GM12878 (cell line): ENCODE measurements around the gene FAM229A. TPM values are rescaled to one million over a fixed set of nuclear protein-coding genes. Genes with fewer than 3 reads are reported as not detected.

ENCODE experiments used
- ATAC-seq: fragments of 200-7000 bp; cut with Tn5 transposase; 3 replicates; pipeline ENCODE4 v1.9.1; 2020; ENCODE audit warnings: mild to moderate bottlenecking, moderate library complexity
- BruUV-seq: library from RNA; stranded (reverse); fragments of 400-500 nt; replicated peaks from 2 replicates; lab custom pipeline; 2021; lab: Mats Ljungman, UMichigan
- CTCF ChIA-PET: fragments of 300-600 bp; sonication (Branson Sonifier 250); formaldehyde crosslinking; extraction: SDS; loops from one replicate; lab custom pipeline; 2021; ENCODE audit warnings: inconsistent platforms; lab: Yijun Ruan, JAX
- POLR2A ChIA-PET: fragments of 350-600 bp; formaldehyde crosslinking; extraction: SDS; loops from one replicate; lab custom pipeline; 2021; ENCODE audit warnings: inconsistent platforms; lab: Charles Lee
- RAD21 ChIA-PET: fragments of 300-600 bp; sonication (Branson Sonifier 250); formaldehyde crosslinking; loops from one replicate; lab custom pipeline; 2023; ENCODE audit warnings: antibody characterized with exemption; ENCODE audit not compliant: unreplicated experiment; lab: Charles Lee
- SMC1A ChIA-PET: fragments of 300-600 bp; sonication (Branson Sonifier 250); formaldehyde crosslinking; loops from one replicate; lab custom pipeline; 2023; ENCODE audit not compliant: unreplicated experiment, uncharacterized antibody; lab: Charles Lee
- DNase-seq: peaks from one replicate; pipeline ENCODE4 v3.0.0-alpha.2; 2011; ENCODE audit warnings: low read depth, low spot score
- FAIRE-seq: peaks from 3 replicates; lab custom pipeline; 2011; peaks lifted over from hg19 to GRCh38; lab: Jason Lieb, UNC
- H2AFZ ChIP-seq: 2 replicates; pipeline ENCODE4 v1.6.0; 2011; ENCODE audit warnings: low read depth, low read length, control low read depth; ENCODE audit not compliant: control insufficient read depth
- H3K27ac ChIP-seq: 2 replicates; pipeline ENCODE4 v1.5.1; 2011; ENCODE audit warnings: control low read depth; ENCODE audit not compliant: control insufficient read depth, insufficient read depth
- H3K27me3 ChIP-seq, 2 experiments: replicated peaks in 1 of 2; 2 replicates each; pipeline versions ENCODE4 v1.6.0 to v1.6.1; 2011; ENCODE audit warnings: low read length in 1 of 2; ENCODE audit not compliant: control insufficient read depth in 2 of 2, insufficient read depth in 2 of 2
- H3K36me3 ChIP-seq, 2 experiments: 2 replicates each; pipeline ENCODE4 v1.5.1; 2011; ENCODE audit warnings: low read length in 1 of 2; ENCODE audit not compliant: control insufficient read depth in 2 of 2, insufficient read depth in 2 of 2
- H3K4me1 ChIP-seq: 2 replicates; pipeline ENCODE4 v1.6.1; 2011; ENCODE audit warnings: mild to moderate bottlenecking, low read length, moderate library complexity, mixed read lengths; ENCODE audit not compliant: control insufficient read depth, insufficient read depth
- H3K4me2 ChIP-seq: 2 replicates; pipeline ENCODE4 v1.6.0; 2011; ENCODE audit warnings: control low read depth; ENCODE audit not compliant: control insufficient read depth, insufficient read depth
- H3K4me3 ChIP-seq: fragments of 200-600 bp; sonication (generic); 2 replicates; pipeline ENCODE4 v1.5.1; 2016
- H3K79me2 ChIP-seq: 2 replicates; pipeline ENCODE4 v1.6.0; 2011; ENCODE audit warnings: low read length; ENCODE audit not compliant: control insufficient read depth, insufficient read depth
- H3K9ac ChIP-seq: 2 replicates; pipeline ENCODE4 v1.8.0; 2011; ENCODE audit warnings: low read length, control low read depth, mixed read lengths; ENCODE audit not compliant: control insufficient read depth, insufficient read depth
- H3K9me3 ChIP-seq: replicated peaks from 3 replicates; pipeline ENCODE4 v1.5.1; 2011; ENCODE audit warnings: mild to moderate bottlenecking, low read length; ENCODE audit not compliant: control insufficient read depth, insufficient read depth
- H4K20me1 ChIP-seq: 2 replicates; pipeline ENCODE4 v1.6.0; 2011; ENCODE audit not compliant: control insufficient read depth, insufficient read depth
- ASH2L ChIP-seq: fragments of 300-600, 200-600 bp; sonication (generic); IDR thresholded peaks from 2 replicates; pipeline ENCODE4 v1.6.1; 2017; ENCODE audit warnings: low read depth, mild to moderate bottlenecking, borderline replicate concordance
- CBFB ChIP-seq: IDR thresholded peaks from 2 replicates; pipeline ENCODE4 v1.6.1; 2016; ENCODE audit warnings: antibody characterized with exemption, low read depth
- FOXM1 ChIP-seq: IDR thresholded peaks from 2 replicates; pipeline ENCODE4 v1.6.1; 2012; ENCODE audit warnings: low read depth, mild to moderate bottlenecking, inconsistent platforms, low read length, moderate library complexity
- IKZF2 ChIP-seq, 2 experiments: fragments of 450-650 bp; IDR thresholded peaks; 2 replicates each; pipeline ENCODE4 v1.6.1; 2017; ENCODE audit warnings: mild to moderate bottlenecking in 2 of 2, moderate library complexity in 2 of 2
- NBN ChIP-seq: fragments of 450-650 bp; IDR thresholded peaks from 2 replicates; pipeline ENCODE4 v1.6.1; 2016
- RB1 ChIP-seq: fragments of 450-650 bp; formaldehyde crosslinking; IDR thresholded peaks from 2 replicates; pipeline ENCODE4 v1.6.1; 2017; ENCODE audit warnings: mild to moderate bottlenecking, borderline replicate concordance
- RBBP5 ChIP-seq: fragments of 200-600 bp; sonication (generic); conservative IDR thresholded peaks from 2 replicates; pipeline ENCODE4 v1.6.1; 2016
- ZBTB40 ChIP-seq: fragments of 450-650 bp; IDR thresholded peaks from 2 replicates; pipeline ENCODE4 v1.6.1; 2016; ENCODE audit warnings: mild to moderate bottlenecking, moderate library complexity, borderline replicate concordance
- WGBS: methylation state at CpG from one replicate; pipeline ENCODE4 v1.1.6; 2016; ENCODE audit warnings: low lambda C conversion rate; ENCODE audit not compliant: insufficient replicate concordance, insufficient coverage; ENCODE audit errors: missing lambda C conversion rate; 5-methylcytosine and 5-hydroxymethylcytosine counted together
- in situ Hi-C: fragments of 300-500 bp; cut with MboI; formaldehyde crosslinking; loops from 9 replicates; pipeline ENCODE4 v1.14.3; 2018; ENCODE audit warnings: mixed read lengths
- intact Hi-C: fragments of 100-400 bp; cut with micrococcal nuclease; formaldehyde crosslinking; loops from one replicate; pipeline ENCODE4 v1.14.2; 2022; ENCODE audit not compliant: unreplicated experiment
- polyA plus RNA-seq, 11 experiments: library from polyadenylated mRNA; depleted of rRNA in 4 of 11; unstranded in 6 of 11; stranded (reverse) in 5 of 11; fragments of >200 nt; fragmentation: Nextera tagmentation in 4 of 11; fragmentation: Illumina TruSeq in 1 of 11; extraction: Ambion mirVana in 4 of 11; extraction: Trizol in 1 of 11; gene quantifications; 1 replicate in 1 of 11; 2 replicates in 10 of 11; pipeline versions ENCODE4 v1.2.1 to v1.2.3, GENCODE V29; 2011 to 2016; ENCODE audit warnings: inconsistent platforms in 2 of 11, missing spikeins in 2 of 11, low read depth in 1 of 11
- total RNA-seq, 4 experiments: library from RNA; depleted of rRNA in 3 of 4; stranded (reverse); fragments of >200 nt in 3 of 4; fragmentation: Illumina TruSeq in 1 of 4; extraction: Trizol in 1 of 4; gene quantifications; 2 replicates each; pipeline versions ENCODE4 v1.2.1 to v1.2.3, GENCODE V29; 2013 to 2021
- TF ChIP-seq, protein P1 (sequence below): fragments of 450-650 bp; formaldehyde crosslinking; IDR thresholded peaks from 2 replicates; pipeline ENCODE4 v1.5.0; 2022; ENCODE audit warnings: mild to moderate bottlenecking, missing genetic modification characterization
- TF ChIP-seq, protein P2 (sequence below): fragments of 450-650 bp; IDR thresholded peaks from 2 replicates; pipeline ENCODE4 v1.6.1; 2014; ENCODE audit warnings: mild to moderate bottlenecking
- TF ChIP-seq, protein P3 (sequence below): fragments of 450-650 bp; conservative IDR thresholded peaks from 2 replicates; pipeline ENCODE4 v1.6.1; 2017; ENCODE audit warnings: mild to moderate bottlenecking, moderate library complexity

FAM229A gene
- total and polyA plus RNA-seq, 10 of the 15 experiments (the other 5 are each of a cell fraction or from before 2014, with no cell fraction given): 0.02 to 5.3 (median 1.4) TPM; not detected in 1

DNA sequence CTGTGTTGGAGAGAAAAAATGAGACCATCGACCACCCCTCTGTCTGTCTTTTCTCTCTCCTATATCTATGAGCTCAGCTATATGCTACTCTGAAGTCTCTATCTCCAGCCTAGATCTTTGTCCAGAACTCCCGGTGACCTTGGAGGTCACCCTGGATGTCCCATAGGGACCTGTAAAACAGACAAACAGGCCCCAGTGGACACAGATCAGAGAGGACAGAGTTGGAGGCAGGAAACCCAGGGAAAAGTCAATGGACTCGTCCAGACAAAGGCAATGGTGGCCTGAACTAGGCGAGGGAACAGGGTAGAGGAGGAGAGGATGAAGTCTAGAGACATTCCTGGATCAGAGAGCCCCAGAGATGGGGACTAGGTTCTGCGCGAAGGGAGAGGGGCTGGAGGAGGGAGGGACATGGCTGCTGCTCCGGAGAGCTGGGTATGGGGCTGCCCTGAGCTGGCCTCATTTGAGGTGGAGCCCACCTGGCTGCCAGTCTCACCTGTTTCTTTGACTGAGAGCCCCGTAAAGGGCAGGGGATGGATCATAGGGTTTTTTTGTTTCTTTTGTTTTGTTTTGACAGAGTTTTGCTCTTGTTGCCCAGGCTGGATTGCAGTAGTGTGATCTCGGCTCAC is 15.6 kb downstream of the FAM229A start:
- Histone ChIP-seq H3K27ac (no peak overlapping the region), H3K4me3 (no peak overlapping the region), H3K9me3 (no peaks in the 10 kb centered on the region), H3K4me2 (no peak overlapping the region), H3K9ac (no peak overlapping the region), H3K4me1 (peaks cover 17% of the 10 kb centered on the region), H4K20me1 (no peaks in the 10 kb centered on the region), H3K79me2 (no peaks in the 10 kb centered on the region; the same call in 1 of the 2 replicates), H3K27me3 (no peaks in the 10 kb centered on the region), H2AFZ (no peak overlapping the region), H3K36me3 (no peaks in the 10 kb centered on the region)
- DNase-seq (no peak), FAIRE-seq (no peak), ATAC-seq (no peak)
- 41% methylated on average over 7 of the region's 9 CpGs for WGBS
- no TSS peak for BruUV-seq
- SMC1A ChIA-PET: interaction anchor here (1.6 kb wide), 1 partner anchor 9 kb away, joined by 3 read pairs; no protein-coding TSS in a partner anchor
- POLR2A ChIA-PET: interaction anchor here (1.2 to 1.5 kb wide), 2 partner anchors 11 to 48 kb away, joined by 3 to 4 read pairs; partner anchors contain the start of genes BSDC1 and MARCKSL1
- RAD21 ChIA-PET: interaction anchor here (1.0 kb wide), 1 partner anchor 10 kb away, joined by 3 read pairs; no protein-coding TSS in a partner anchor
- CTCF ChIA-PET: interaction anchor here (1.1 kb wide), 1 partner anchor 9 kb away, joined by 3 read pairs; no protein-coding TSS in a partner anchor
- intact Hi-C loops (no loop called here), in situ Hi-C loops (no loop called here)
- TF ChIP-seq, protein P1, sequence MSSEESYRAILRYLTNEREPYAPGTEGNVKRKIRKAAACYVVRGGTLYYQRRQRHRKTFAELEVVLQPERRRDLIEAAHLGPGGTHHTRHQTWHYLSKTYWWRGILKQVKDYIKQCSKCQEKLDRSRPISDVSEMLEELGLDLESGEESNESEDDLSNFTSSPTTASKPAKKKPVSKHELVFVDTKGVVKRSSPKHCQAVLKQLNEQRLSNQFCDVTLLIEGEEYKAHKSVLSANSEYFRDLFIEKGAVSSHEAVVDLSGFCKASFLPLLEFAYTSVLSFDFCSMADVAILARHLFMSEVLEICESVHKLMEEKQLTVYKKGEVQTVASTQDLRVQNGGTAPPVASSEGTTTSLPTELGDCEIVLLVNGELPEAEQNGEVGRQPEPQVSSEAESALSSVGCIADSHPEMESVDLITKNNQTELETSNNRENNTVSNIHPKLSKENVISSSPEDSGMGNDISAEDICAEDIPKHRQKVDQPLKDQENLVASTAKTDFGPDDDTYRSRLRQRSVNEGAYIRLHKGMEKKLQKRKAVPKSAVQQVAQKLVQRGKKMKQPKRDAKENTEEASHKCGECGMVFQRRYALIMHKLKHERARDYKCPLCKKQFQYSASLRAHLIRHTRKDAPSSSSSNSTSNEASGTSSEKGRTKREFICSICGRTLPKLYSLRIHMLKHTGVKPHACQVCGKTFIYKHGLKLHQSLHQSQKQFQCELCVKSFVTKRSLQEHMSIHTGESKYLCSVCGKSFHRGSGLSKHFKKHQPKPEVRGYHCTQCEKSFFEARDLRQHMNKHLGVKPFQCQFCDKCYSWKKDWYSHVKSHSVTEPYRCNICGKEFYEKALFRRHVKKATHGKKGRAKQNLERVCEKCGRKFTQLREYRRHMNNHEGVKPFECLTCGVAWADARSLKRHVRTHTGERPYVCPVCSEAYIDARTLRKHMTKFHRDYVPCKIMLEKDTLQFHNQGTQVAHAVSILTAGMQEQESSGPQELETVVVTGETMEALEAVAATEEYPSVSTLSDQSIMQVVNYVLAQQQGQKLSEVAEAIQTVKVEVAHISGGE: no peak
- no peak for TF ChIP-seq CBFB
- TF ChIP-seq, protein P2, sequence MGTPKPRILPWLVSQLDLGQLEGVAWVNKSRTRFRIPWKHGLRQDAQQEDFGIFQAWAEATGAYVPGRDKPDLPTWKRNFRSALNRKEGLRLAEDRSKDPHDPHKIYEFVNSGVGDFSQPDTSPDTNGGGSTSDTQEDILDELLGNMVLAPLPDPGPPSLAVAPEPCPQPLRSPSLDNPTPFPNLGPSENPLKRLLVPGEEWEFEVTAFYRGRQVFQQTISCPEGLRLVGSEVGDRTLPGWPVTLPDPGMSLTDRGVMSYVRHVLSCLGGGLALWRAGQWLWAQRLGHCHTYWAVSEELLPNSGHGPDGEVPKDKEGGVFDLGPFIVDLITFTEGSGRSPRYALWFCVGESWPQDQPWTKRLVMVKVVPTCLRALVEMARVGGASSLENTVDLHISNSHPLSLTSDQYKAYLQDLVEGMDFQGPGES: no peak
- no peak for TF ChIP-seq RBBP5
- TF ChIP-seq, protein P3, sequence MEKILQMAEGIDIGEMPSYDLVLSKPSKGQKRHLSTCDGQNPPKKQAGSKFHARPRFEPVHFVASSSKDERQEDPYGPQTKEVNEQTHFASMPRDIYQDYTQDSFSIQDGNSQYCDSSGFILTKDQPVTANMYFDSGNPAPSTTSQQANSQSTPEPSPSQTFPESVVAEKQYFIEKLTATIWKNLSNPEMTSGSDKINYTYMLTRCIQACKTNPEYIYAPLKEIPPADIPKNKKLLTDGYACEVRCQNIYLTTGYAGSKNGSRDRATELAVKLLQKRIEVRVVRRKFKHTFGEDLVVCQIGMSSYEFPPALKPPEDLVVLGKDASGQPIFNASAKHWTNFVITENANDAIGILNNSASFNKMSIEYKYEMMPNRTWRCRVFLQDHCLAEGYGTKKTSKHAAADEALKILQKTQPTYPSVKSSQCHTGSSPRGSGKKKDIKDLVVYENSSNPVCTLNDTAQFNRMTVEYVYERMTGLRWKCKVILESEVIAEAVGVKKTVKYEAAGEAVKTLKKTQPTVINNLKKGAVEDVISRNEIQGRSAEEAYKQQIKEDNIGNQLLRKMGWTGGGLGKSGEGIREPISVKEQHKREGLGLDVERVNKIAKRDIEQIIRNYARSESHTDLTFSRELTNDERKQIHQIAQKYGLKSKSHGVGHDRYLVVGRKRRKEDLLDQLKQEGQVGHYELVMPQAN: no peak
- TF ChIP-seq ASH2L: no peak
- TF ChIP-seq NBN: no peak
- no peak for TF ChIP-seq RB1
- no peak for TF ChIP-seq ZBTB40
- no peak for TF ChIP-seq FOXM1
- TF ChIP-seq IKZF2 (IDR thresholded peaks at IDR 0.05): no peak
